ENCODE data around the gene APBA2. TPM values are rescaled to one million over a fixed set of nuclear protein-coding genes. Genes with fewer than 3 reads are reported as not detected.
"Not testable (repeated sequence)": the region's sequence is repeated elsewhere in the genome, so short reads cannot be mapped to it uniquely, and the experiment has no call there.

The APBA2 gene
- 10 to 100 TPM; 16.2 to 17.2 TPM for total RNA-seq

DNA sequence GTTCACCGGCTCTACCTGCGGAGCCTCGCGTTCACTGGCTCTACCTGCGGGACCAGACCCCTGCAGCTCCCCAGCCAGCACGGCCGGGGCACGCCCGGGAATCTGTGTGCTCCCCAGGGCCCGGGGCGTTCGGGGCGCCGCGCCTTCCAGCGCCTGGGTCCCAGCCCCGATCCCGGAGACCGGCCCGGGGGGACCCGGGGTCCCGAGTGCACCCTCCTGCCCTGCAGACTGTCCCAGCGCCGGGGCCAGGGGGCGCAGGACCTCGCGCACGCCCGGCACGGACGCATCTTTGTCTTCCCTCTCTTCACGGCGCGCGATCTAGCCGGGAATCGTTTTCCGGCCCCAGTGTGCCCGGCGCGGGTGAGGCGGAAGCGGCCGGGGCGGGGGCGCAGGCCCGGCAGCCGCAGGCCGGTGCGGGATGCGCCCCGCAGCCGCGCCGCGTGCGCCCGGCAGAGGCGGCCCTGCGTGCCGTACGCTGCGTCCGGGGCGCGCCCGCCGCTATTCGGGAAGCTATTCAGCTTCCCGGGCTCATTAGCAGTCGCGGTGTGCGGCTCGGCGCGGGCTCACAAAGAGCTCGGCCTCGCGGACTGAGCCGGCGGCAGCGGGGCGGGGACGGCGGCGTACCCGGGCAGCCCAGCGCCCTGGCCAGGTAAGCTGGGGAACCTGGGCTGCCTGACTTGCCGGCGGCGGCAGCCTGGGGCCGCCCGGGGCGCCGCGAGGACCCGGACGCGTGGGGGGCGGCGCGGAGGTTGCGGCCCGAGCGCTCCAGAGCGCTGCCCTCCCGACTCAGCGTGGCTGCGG is at the start of gene APBA2:
APBA2 (plus strand) TSS at position 345 of the 801 bp plus-strand sequence. CDS start 167,911 bp downstream, outside the sequence.
- CTCF ChIA-PET = interaction anchor here (1.3 kb wide), 1 partner anchor 13 kb away, joined by 4 read pairs; no protein-coding TSS in a partner anchor
- POLR2A ChIA-PET = no interaction called here

DNA sequence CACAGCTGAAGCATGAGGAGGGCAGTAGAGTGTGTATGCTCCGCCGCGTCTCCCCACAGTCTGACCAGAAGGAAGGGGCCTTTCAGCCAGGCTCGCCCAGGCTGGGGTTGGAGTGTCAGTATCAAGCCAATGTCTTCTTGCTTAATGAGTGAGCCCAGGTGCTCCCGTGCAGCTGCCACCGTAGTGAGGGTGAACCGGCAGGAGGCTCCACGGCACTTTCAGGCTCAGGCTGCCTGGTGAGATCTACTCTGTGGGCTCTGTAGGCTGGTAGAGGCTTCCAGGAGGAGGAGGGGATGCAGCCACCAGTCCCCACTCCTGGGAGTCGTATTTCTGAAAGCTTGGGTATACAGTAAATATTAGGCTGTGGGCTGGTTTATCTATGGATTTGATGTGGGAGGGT is 45.5 kb upstream of the APBA2 start:
- POLR2A ChIA-PET, CTCF ChIA-PET: not testable (repeated sequence)

DNA sequence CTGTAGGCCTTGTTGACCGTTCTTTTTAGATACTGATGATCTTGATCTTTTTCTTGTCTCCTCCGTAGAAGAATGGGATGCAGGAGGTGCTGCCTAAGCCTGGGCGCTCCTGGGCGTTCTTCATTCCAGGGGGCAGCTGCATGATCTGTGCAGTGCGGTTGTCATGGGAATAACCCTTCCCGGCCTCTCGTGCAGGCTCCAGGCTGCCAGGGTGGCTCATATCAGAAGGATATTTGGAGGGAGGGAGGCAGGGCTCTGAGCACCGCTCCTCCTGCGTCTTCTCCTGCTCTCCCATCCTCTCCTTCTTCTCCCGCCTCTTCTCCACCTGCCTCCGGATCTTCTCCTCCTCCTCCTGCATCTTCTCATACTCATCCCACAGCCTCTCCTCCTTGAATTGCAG is 43.6 kb upstream of the APBA2 start:
- CTCF ChIA-PET, POLR2A ChIA-PET: not testable (repeated sequence)

DNA sequence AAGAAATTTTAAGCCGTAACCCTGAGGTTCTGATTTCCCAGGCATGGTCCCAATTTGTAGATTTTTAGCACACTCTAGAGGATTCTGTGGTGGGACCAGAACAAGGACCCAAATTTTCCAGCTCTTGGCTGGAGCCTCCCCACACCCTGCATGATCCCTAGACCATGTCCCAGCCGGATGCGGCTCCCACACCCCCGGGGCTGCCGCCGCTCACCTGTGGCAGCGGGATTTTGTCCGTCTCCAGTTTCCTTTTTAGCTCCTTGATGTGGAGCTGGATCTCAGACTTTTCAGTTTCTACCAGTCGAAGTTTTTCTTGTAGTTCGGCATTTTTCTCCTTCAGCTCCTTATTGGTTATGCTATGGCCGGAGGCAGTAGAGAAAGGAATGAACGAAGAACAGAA is 42.3 kb upstream of the APBA2 start:
- POLR2A ChIA-PET, CTCF ChIA-PET: not testable (repeated sequence)

DNA sequence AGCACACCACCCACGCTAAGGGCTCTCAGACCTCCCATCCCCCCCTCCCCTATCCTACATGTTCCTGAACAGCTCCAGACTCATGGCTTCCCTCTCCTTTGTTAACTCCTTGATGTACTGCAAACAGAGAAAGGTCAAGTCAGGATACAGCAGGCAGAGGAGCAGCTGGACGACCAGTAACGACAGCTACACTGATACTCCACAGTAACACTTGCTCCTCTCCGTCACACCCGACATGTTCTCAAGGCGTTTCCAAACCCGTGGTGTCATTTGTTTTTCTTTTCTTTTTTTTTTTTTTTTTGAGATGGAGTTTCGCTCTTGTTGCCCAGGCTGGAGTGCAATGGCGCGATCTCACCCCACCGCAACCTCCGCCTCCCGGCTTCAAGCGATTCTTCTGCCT is 41.6 kb upstream of the APBA2 start:
- CTCF ChIA-PET, POLR2A ChIA-PET: not testable (repeated sequence)

DNA sequence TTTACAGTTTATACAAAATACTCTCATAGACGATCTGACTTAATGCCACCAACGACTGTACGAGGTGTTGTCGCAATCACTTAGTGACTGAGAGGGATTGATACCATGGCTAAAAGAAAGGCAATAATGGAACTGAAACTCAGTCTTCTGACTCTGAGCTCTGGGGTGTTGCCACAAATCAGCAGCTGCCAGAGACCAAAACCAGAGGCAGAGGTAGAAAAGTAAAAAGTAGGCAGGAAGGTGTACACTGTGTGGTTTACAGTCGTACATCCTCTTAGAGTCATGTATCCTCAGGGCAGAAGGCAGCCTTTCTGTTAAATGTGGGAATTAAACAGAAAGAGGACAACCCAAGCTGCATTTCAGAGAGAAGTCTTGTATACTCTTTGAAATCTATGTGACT is 38.5 kb upstream of the APBA2 start:
- POLR2A ChIA-PET = not testable (repeated sequence)

DNA sequence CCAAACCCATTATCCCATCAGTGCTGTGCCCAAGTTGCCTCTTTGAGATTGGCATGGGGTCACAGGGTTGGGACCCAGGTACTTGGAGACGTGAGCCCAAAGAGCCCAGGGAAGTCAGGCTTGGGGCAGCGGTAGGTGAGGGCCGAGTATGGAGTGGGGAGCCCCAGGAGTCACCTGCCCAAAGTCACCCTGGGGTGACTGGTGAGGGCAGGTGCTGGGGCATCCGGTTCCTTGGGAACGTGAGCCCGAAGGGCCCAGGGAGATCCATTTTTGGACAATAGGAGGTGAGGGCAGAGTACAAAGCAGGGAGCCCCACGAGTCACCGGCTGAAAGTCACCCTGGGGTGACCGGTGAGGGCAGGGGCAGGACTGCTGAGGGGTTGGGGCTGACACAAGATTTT is 37.8 kb upstream of the APBA2 start:
- POLR2A ChIA-PET, CTCF ChIA-PET: not testable (repeated sequence)

More for the DNA sequence above, 38.5 kb upstream of the APBA2 start:
- CTCF ChIA-PET = not testable (repeated sequence)

DNA sequence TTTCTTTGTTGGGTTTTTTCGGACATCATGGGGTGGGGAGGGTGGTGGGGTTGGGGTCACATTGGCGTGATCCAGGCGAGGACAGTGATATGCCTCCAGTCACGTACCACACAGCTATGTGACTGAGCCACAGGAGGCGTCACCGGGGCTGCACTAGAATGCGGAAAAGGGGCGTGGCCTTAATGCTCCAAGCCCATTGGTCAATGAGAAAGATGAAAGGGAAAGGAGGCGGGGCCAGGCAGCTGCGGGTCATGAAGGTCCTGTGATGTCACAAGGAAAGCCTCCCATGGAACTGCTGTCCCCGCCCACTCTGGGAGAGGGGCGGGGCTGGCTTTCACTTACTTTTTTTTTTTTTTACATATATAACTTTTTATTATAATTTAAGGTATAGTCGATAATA is 37.3 kb upstream of the APBA2 start, which contains the start of gene GOLGA6L7:
GOLGA6L7 (minus strand) TSS at position 124 of the 400 bp plus-strand sequence; CDS start at position 29, 95 bp downstream.
- CTCF ChIA-PET = not testable (repeated sequence)

DNA sequence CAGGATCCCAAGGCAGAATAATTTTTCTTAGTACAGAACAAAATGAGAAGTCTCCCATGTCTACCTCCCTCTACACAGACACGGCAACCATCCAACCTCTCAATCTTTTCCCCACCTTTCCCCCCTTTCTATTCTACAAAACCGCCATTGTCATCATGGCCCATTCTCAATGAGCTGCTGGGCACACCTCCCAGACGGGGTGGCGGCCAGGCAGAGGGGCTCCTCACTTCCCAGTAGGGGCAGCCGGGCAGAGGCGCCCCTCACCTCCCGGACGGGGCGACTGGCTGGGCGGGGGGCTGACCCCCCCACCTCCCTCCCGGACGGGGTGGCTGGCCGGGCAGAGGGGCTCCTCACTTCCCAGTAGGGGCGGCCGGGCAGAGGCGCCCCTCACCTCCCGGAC is 36.5 kb upstream of the APBA2 start:
- POLR2A ChIA-PET, CTCF ChIA-PET: not testable (repeated sequence)

More for the DNA sequence above, 37.3 kb upstream of the APBA2 start, which contains the start of gene GOLGA6L7:
- POLR2A ChIA-PET = not testable (repeated sequence)

DNA sequence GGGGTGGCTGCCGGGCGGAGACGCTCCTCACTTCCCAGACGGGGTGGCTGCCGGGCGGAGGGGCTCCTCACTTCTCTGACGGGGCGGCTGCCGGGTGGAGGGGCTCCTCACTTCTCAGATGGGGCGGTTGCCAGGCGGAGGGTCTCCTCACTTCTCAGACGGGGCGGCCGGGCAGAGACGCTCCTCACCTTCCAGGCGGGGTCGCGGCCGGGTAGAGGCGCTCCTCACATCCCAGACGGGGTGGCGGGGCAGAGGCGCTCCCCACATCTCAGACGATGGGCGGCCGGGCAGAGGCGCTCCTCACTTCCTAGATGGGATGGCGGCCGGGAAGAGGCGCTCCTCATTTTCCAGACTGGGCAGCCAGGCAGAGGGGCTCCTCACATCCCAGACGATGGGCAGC is 36.0 kb upstream of the APBA2 start:
- CTCF ChIA-PET, POLR2A ChIA-PET: not testable (repeated sequence)

DNA sequence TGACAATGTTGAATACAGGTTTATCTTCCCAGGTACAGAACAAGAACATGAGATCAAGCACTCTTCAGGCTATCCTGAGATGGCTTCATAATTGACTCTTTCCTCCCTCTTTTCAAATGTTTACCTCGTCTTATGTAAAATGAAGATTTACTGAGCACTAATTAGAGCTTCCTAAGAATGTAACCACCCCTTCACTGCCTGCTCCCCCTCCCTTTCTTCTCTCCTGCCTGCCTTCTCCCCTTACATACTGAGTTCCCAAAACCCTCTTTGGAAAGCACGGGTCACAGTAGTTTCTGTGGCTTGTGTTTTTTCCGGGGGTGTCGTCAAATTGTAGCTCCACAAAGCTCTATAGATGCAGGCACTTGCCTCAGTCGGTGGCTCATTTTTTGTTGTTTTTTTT is 32.1 kb upstream of the APBA2 start:
- POLR2A ChIA-PET, CTCF ChIA-PET: not testable (repeated sequence)

DNA sequence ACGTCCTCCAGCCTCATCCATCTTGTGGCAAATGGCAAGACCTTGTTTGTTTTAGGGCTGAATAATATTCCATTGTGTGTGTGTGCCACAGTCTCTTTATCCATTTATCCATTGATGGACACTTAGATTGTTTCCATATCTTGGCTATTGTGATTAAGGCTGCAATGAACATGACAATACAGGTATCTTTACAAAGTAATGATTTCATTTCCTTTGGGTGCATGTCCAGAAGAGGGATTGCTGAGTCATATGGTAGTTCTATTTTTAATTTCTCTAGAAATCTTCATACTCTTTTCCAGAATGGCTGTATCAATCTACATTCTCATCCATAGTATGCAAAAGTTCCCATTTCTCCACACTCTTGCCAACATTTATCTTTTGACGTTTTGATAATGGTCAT is 31.2 kb upstream of the APBA2 start:
- CTCF ChIA-PET = not testable (repeated sequence)

DNA sequence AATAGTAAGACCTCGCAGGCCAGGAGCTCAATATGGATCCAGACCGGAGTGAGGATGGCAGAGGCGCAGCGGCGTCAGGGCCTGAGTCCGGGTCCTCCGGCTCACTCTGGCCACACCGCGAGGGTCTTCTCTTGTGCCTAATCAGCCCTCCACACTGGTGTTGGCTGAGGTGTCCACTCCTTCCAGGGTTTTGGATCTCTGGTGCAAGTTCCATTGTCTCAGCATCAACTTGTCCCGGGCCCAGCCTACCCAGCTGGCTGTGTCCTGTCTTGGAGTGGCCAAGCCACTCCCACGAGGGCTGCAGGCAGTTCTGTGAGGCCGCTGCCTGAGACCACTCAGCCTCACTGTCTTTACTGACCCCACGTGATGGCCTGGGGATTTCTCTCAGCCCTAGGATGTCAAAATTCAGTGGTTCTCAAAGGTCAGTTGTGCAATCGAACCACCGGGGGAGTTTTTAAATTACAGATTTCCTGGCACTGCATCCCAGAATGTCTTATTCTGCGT is 24.7 kb upstream of the APBA2 start:
- POLR2A ChIA-PET = no interaction called here

More for the DNA sequence above, 31.2 kb upstream of the APBA2 start:
- POLR2A ChIA-PET = not testable (repeated sequence)

DNA sequence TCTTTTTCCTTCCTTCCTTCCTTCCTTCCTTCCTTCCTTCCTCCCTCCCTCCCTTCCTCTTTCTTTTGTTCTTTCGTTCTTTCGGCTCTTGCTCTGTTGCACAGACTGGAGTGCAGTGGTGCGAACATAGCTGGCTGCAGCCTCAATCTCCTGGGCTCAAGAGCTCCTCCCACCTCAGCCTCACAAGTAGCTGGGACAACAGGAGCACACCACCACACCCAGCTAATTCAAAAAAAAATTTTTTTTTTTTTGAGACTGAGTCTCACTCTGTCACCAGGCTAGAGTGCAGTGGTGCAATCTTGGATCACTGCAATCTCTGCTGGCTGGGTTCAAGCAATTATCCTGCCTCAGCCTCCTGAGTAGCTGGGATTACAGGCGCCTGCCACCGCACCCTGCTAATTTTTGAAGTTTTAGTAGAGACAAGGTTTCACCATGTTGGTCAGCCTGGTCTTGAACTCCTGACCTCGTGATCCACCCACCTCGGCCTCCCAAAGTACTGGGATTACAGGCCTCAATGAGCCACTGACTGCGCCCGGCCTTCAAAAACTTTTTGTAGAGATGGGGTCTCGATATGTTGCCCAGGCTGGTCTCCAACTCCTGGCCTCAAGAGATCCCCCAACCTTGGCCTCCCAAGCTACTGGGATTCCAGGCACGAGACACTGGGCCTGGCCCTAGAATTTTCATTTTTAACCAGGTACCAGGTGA is 24.0 kb upstream of the APBA2 start:
- POLR2A ChIA-PET, CTCF ChIA-PET: not testable (repeated sequence)

More for the DNA sequence above, 24.7 kb upstream of the APBA2 start:
- CTCF ChIA-PET = no interaction called here

DNA sequence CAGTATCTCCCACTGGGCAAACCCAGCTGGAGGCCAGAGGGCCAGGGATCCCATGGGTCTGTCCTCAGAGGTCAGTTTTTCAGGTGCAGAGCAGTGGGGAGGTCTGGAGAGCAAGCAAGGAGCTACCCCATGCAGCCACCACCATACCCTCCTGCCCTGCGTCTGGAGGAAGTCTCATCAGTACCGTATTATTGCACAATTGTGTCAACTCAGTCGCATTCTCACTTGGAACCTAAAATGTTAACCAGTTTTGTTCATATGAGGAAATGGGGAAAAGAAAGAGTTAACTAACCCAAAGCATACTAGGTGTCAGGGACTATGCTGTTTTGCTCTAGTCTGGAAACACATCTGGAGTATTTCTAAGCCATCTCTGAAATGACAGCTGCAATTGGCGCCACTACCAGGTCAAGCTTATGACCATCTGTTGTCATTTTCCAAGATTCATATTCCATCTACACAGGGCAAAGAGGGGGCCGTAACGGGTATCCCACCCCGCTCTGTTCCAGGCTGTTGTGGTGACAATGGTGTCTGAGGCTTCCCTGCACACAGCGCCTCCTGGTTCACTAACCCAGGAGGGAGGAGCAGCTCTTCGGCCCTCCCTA is 16.9 kb upstream of the APBA2 start:
- ChIA-PET POLR2A (no interaction called here), CTCF (interaction anchor here (0.7 kb wide), 2 partner anchors 8 to 23 kb away, joined by 3 to 4 read pairs; no protein-coding TSS in a partner anchor)

DNA sequence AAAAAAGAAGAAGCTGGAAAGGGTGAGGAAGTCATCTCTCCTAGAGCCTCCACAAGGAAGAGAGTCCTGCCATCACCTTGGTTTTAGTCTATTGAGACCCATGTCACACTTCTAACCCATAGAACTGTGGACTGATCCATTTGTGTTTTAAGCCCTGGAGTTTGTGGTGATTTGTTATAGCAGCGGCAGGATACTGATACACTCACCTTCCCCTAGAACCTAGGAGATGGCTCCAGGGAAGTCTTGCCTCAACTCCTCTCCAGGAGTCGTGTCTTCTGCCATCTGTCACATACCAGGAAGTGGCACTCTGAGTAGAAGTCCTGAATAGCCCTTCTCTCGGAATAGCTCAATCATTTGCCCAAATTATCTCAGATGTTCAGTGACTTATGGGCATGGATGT is 14.6 kb upstream of the APBA2 start:
- ChIA-PET CTCF (no interaction called here), POLR2A (no interaction called here)

DNA sequence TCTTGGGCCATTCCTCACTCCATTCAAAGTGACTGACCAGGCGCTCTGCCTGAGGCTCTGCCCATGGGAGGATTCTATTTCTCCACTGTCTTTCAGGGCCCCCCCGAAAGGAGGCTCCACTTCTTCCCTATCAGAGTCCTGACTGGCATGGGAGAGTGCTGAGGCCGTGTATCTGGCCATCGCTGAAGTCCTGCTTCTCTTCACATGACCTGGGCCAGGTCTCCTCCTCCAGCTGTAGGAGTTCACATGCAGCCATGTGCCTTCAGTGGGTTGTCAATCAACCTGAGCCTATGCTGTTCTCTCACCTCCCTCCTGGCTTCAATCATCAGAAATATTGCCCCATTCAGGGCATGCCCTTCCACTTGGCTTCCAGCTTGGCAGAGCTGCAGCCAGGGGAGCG is 12.8 kb upstream of the APBA2 start:
- CTCF ChIA-PET = interaction anchor here (1.0 kb wide), 1 partner anchor 217 kb away, joined by 3 read pairs; no protein-coding TSS in a partner anchor
- POLR2A ChIA-PET = no interaction called here

DNA sequence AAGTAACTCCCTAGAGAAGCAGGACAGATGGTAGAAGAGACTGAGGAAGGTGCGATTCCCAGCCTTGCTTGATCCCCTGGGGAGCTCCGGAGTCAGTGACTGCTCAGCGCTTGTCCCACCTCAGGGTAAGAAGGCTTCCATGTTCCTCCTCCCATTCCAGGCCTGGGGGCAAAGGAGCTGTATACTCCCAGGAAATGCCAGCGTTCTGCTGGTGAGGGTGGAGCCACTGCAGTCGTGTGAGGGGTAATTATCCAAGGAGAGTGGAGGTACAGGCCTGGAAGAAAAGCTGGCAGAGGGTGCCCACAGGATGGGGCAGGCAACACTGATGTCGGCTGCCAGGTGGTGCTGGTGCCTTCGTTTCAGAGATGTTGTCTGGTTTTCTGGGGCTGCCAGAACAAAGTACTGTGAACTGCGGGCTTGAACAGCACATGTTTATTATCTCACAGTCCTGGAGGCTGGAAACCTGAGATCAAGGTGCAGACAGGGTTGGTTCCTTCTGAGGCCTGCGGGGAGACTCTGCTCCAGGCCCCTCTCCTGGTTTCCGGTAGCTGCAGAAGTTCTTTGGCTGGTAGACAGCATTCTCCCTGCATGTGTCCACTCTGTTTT is 12.1 kb upstream of the APBA2 start:
- ChIA-PET CTCF (interaction anchor here (1.0 kb wide), 1 partner anchor 216 kb away, joined by 3 read pairs; no protein-coding TSS in a partner anchor), POLR2A (no interaction called here)

DNA sequence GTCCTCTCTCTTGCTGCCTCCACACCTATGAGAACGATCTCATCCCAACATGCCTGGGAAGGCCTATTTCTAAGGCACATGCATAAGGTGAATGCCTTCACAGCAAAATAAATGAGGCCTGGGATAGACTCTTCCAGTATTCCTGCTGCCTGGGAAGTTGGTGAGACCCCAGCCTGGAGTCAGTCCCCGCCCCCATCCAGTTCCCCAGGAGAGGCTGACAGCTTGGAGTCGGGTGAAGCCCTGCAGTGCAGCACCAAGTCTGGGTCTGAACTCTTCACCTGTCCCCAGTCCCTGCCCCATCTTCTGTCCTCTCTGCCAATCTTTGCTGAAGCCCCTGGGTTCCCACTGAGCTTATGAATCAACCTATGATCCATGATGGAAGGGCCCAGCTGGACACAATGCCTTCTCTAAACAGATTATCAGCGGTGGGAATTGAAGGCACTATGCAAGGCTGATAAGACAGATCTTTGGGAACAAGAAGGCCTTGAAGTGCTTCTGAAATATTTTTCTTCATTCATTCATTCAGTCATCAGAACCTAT is 10.2 kb upstream of the APBA2 start:
- CTCF ChIA-PET = interaction anchor here (1.4 kb wide), 1 partner anchor 100 kb away, joined by 3 read pairs; no protein-coding TSS in a partner anchor
- POLR2A ChIA-PET = no interaction called here
